Testis (tissue), 2 donors: ENCODE measurements around the gene SEC61A2.

Experiments used
- POLR2A ChIP-seq: fragments of 450-650 bp; IDR thresholded peaks from one replicate; pipeline ENCODE4 v1.6.1; 2017; ENCODE audit warnings: antibody characterized with exemption, mild to moderate bottlenecking, moderate library complexity
- TF ChIP-seq, protein P1 (sequence below), 3 experiments: fragments of 450-650 bp in 2 of 3; fragments of 200-600 bp in 1 of 3; sonication (generic) in 1 of 3; IDR thresholded peaks; one replicate each; pipeline ENCODE4 v1.5.1; 2016 to 2019; ENCODE audit warnings: antibody characterized with exemption in 3 of 3, mild to moderate bottlenecking in 2 of 3, moderate library complexity in 1 of 3

DNA sequence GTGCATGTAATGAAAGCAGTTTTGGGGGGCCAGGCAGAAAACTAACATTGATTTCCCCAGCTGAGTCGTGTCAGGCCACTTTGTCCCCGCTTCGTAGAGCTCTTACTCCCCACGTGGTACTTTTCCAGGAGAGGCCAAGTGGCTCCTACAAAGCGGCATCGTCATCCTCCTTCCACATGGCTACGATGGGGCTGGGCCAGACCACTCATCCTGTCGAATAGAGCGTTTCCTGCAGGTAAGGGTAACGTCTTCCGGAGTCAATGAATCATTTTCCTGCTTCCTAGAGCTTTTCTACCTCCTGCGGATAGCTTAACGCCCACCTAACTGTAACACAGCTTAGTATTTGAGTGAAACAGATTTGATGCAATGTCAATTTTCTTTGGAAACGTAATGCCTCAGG lies 21.7 kb upstream of the SEC61A2 start:
- TF ChIP-seq, protein P1, sequence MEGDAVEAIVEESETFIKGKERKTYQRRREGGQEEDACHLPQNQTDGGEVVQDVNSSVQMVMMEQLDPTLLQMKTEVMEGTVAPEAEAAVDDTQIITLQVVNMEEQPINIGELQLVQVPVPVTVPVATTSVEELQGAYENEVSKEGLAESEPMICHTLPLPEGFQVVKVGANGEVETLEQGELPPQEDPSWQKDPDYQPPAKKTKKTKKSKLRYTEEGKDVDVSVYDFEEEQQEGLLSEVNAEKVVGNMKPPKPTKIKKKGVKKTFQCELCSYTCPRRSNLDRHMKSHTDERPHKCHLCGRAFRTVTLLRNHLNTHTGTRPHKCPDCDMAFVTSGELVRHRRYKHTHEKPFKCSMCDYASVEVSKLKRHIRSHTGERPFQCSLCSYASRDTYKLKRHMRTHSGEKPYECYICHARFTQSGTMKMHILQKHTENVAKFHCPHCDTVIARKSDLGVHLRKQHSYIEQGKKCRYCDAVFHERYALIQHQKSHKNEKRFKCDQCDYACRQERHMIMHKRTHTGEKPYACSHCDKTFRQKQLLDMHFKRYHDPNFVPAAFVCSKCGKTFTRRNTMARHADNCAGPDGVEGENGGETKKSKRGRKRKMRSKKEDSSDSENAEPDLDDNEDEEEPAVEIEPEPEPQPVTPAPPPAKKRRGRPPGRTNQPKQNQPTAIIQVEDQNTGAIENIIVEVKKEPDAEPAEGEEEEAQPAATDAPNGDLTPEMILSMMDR (IDR thresholded peaks at IDR 0.05) = no peak
- TF ChIP-seq POLR2A = no peak
